Measurements from ENCODE around the gene GRID1. TPM values are rescaled to one million over a fixed set of nuclear protein-coding genes. Genes with fewer than 3 reads are reported as not detected.
"Not testable (repeated sequence)": the region's sequence is repeated elsewhere in the genome, so short reads cannot be mapped to it uniquely, and the experiment has no call there.

Gene GRID1
- total RNA-seq, 4 donors from 2014 or later, result 1.4 to 4.9 (median 2.0) TPM

GRCh38 chr10:86110156-86110786, 256.3 kb downstream of the GRID1 start:
- TF ChIP-seq CTCF (IDR thresholded peaks at IDR 0.05), result no peak
- no peak for TF ChIP-seq POLR2A (IDR thresholded peaks at IDR 0.05)
- H3K4me3 ChIP-seq (ENCODE audit: low read depth, poor library complexity, severe bottlenecking), result no peak overlapping the region
- 82 to 84% methylated on average over 6 of the region's 6 CpGs for WGBS, 2 donors
- DNase-seq (ENCODE audit: low spot score in 2 of 2), result peak in 1 of 2 donors; percentile 58
- intact Hi-C loops (cut with DNase I; ENCODE audit: low total_unique reads), result no loop called here

GRCh38 chr10:86109421-86109820, 257.2 kb downstream of the GRID1 start:
- DNase-seq (ENCODE audit: low spot score in 2 of 2), result peak in 1 of 2 donors; percentile 20
- 92 to 100% methylated on average over 1 of the region's 1 CpG for WGBS, 2 donors
- TF ChIP-seq CTCF (IDR thresholded peaks at IDR 0.05) (no peak), POLR2A (IDR thresholded peaks at IDR 0.05) (no peak)
- no peak overlapping the region for H3K4me3 ChIP-seq (ENCODE audit: low read depth, poor library complexity, severe bottlenecking)
- intact Hi-C loops (cut with DNase I; ENCODE audit: low total_unique reads), result no loop called here

- 92 to 96% methylated on average over 7 of the region's 7 CpGs for WGBS, 2 donors
Observed at GRCh38 chr10:86108696-86109095, 257.9 kb downstream of the GRID1 start.

GRCh38 chr10:86107611-86108310, 258.8 kb downstream of the GRID1 start:
- H3K4me3 ChIP-seq (ENCODE audit: low read depth, poor library complexity, severe bottlenecking); intact Hi-C loops (cut with DNase I; ENCODE audit: low total_unique reads): not testable (repeated sequence)
- 85 to 88% methylated on average over 16 of the region's 16 CpGs for WGBS, 2 donors
- peak in 1 of 2 donors; percentile 50 for DNase-seq (ENCODE audit: low spot score in 2 of 2)

More at GRCh38 chr10:86108696-86109095, 257.9 kb downstream of the GRID1 start:
- intact Hi-C loops (cut with DNase I; ENCODE audit: low total_unique reads), result no loop called here
- no peak overlapping the region for H3K4me3 ChIP-seq (ENCODE audit: low read depth, poor library complexity, severe bottlenecking)
- DNase-seq (ENCODE audit: low spot score in 2 of 2), result peak in 1 of 2 donors; percentile 54
- TF ChIP-seq POLR2A (IDR thresholded peaks at IDR 0.05), result no peak
- TF ChIP-seq CTCF (IDR thresholded peaks at IDR 0.05), result no peak

- no peak for TF ChIP-seq POLR2A (IDR thresholded peaks at IDR 0.05)
- no peak for TF ChIP-seq CTCF (IDR thresholded peaks at IDR 0.05)
- WGBS, 2 donors, result 97 to 98% methylated on average over 6 of the region's 6 CpGs
- no peak for DNase-seq (ENCODE audit: low spot score in 2 of 2)
- no peak overlapping the region for H3K4me3 ChIP-seq (ENCODE audit: low read depth, poor library complexity, severe bottlenecking)
- intact Hi-C loops (cut with DNase I; ENCODE audit: low total_unique reads), result no loop called here
Observed at GRCh38 chr10:86107131-86107530, 259.5 kb downstream of the GRID1 start.

GRCh38 chr10:86106616-86107015, 260.0 kb downstream of the GRID1 start:
- no peak overlapping the region for H3K4me3 ChIP-seq (ENCODE audit: low read depth, poor library complexity, severe bottlenecking)
- 94 to 95% methylated on average over 8 of the region's 8 CpGs for WGBS, 2 donors
- DNase-seq (ENCODE audit: low spot score in 2 of 2), result peak in 1 of 2 donors; percentile 52
- intact Hi-C loops (cut with DNase I; ENCODE audit: low total_unique reads), result no loop called here
- TF ChIP-seq CTCF (IDR thresholded peaks at IDR 0.05) (no peak), POLR2A (IDR thresholded peaks at IDR 0.05) (no peak)

Measured in lower leg skin (tissue), 4 donors.